Measurements from ENCODE around the gene SAMSN1. TPM values are rescaled to one million over a fixed set of nuclear protein-coding genes. Genes with fewer than 3 reads are reported as not detected.
"Not testable (repeated sequence)": the region's sequence is repeated elsewhere in the genome, so short reads cannot be mapped to it uniquely, and the experiment has no call there.

The SAMSN1 gene
- total RNA-seq, 2 experiments from 2014 or later, result 51.3 to 59.0 TPM

DNA sequence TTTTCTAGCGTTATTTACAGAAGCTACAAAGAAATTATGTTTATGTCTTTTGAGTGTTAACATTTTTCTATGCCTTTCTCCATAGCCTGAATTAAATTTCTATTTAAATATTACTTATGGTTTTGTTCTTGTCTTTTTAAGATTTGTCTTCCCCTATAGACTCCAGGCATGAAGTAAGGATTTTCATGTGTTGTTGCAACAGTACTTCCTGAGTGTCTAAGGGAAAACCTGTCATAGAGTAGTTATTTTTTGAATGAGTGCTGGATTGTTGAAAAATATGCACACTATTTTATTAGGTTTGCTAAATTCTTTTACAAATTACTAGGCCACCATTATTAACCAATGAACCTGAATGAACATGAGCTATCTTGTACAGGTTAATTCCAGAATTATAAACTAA is 27.1 kb downstream of the SAMSN1 start:
- Mint-ChIP-seq H3K27me3 (no peaks in the 10 kb centered on the region), H3K27ac (no peak overlapping the region), H3K9me3 (peaks cover 8% of the 10 kb centered on the region), H3K36me3 (ENCODE audit: low read depth) (peaks cover 66% of the 10 kb centered on the region), H3K4me3 (no peak overlapping the region), H3K4me1 (peaks cover 46% of the 10 kb centered on the region)
- ChIA-PET POLR2A (no interaction called here), CTCF (no interaction called here)
- no peak for DNase-seq

DNA sequence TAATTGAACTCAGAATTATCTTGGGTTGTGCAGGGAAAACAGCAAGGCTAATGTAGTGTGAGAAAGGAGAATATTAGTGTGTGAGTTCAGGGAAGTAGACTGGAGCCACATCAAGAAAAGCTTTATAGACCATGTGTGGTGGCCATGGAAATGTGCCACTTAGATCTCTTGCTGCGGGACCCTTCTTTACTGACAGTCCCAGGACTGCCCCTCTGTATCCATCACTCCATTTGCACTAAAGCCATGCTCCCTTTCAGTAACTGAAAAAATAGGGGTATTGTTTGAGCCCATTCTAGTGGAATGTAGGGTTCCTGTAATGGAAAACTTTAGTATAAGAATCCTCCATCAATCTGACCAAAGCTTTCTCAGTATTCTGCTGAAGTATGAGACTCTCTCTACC is 32.3 kb downstream of the SAMSN1 start:
- no peak for DNase-seq
- POLR2A ChIA-PET, result no interaction called here
- Mint-ChIP-seq H3K4me1 (peaks cover 24% of the 10 kb centered on the region), H3K36me3 (ENCODE audit: low read depth) (peaks cover 91% of the 10 kb centered on the region), H3K27ac (no peak overlapping the region), H3K4me3 (no peak overlapping the region), H3K9me3 (peaks cover 17% of the 10 kb centered on the region), H3K27me3 (no peaks in the 10 kb centered on the region)
- CTCF ChIA-PET, result no interaction called here

DNA sequence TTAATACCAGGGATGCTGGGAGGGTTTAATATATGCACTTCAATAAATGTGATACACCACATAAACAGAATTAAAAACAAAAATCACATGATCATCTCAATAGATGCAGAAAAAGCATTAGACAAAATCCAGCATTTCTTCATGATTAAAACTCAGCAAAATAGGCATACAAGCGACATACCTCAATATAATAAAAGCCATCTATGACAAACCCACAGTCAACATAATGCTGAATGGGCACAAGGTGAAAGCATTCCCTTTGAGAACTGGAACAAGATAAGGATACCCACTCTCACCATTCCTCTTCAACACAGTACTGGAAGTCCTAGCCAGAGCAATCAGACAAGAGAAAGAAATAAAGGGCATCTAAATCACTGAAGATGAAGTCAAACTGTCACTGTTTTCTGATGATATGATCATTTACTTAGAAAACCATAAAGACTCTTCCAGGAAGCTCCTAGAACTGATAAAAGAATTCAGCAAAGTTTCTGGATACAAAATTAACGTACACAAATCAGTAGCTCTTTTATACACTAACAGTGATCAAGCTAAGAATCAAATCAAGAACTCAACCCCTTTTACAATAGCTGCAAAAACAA is 39.2 kb downstream of the SAMSN1 start:
- H3K27me3 Mint-ChIP-seq, H3K27ac Mint-ChIP-seq, H3K4me3 Mint-ChIP-seq, CTCF ChIA-PET, DNase-seq, POLR2A ChIA-PET: not testable (repeated sequence)
- Mint-ChIP-seq H3K4me1 (peaks cover 39% of the 10 kb centered on the region), H3K9me3 (peaks cover 16% of the 10 kb centered on the region), H3K36me3 (ENCODE audit: low read depth) (peaks cover 96% of the 10 kb centered on the region)

DNA sequence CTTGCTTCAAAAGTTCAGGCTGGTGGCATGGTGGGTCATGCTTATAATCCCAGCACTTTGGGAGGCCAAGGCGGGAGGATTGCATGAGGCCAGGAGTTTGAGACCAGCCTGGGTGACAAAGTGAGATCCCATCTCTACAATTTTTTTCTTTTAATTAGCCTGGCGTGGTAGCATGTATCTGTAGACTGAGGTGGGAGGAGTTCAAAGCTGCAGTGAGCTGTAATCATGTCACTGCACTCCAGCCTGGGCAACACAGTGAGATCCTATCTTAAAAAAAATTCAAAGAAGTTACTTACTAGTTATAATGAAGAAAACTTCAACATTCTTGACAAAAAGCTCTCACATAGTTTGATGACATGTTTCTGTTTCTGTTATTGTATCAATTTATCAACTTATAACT is 45.2 kb downstream of the SAMSN1 start:
- Mint-ChIP-seq H3K27me3 (no peaks in the 10 kb centered on the region), H3K4me3 (no peak overlapping the region), H3K4me1 (peaks cover 18% of the 10 kb centered on the region), H3K36me3 (ENCODE audit: low read depth) (peaks cover 88% of the 10 kb centered on the region), H3K9me3 (peaks cover under 1% of the 10 kb centered on the region), H3K27ac (no peak overlapping the region)
- no peak for DNase-seq
- POLR2A ChIA-PET, result no interaction called here
- CTCF ChIA-PET, result no interaction called here

DNA sequence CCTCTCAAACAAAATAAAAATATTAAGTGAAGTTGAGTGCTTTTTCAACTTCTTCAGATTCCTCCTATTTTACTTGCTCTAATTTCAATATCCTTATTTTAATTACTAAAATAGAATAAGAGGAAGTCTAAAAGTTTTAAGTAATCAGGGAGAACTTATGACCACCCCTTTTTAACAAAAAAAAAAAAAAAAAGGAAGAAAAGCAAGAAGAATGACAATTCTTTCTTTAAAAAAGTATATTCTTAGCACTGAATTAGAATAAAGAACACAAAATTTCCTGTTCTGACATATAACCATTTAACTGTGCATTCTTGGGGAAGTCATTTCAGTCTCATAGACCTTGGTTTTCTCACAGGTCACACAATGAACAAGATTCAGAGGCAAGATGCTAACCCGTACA is 46.8 kb downstream of the SAMSN1 start:
- Mint-ChIP-seq H3K4me3 (no peak overlapping the region), H3K27me3 (no peaks in the 10 kb centered on the region), H3K4me1 (peaks cover 11% of the 10 kb centered on the region), H3K9me3 (peaks cover 2% of the 10 kb centered on the region), H3K36me3 (ENCODE audit: low read depth) (peaks cover 88% of the 10 kb centered on the region), H3K27ac (no peak overlapping the region)
- ChIA-PET POLR2A (no interaction called here), CTCF (interaction anchor here (1.0 kb wide), 1 partner anchor 12 kb away, joined by 3 read pairs; no protein-coding TSS in a partner anchor)
- no peak for DNase-seq

DNA sequence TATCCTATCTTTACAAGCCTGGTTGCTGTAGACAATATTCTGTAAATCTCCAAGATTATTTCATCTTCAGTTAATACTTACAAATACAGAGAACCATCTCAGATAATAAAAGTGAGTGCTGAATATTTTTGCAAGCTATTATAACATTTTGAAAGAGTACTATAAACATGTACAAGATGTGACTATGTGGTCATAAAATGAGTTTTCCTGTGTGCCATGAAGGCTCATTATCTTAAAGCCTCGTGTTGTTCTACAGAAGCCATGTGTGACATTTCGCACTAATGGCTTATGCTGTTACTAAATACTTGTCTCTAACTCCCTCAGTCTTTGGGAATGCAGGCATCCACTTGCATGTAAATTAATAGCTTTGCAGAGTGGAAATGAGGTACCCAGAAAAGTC is 48.3 kb downstream of the SAMSN1 start:
- no peak overlapping the region for H3K4me3 Mint-ChIP-seq
- H3K36me3 Mint-ChIP-seq (ENCODE audit: low read depth), result peaks cover 88% of the 10 kb centered on the region
- ChIA-PET POLR2A (no interaction called here), CTCF (no interaction called here)
- H3K27ac Mint-ChIP-seq, result no peak overlapping the region
- H3K27me3 Mint-ChIP-seq, result no peaks in the 10 kb centered on the region
- H3K9me3 Mint-ChIP-seq, result peaks cover 2% of the 10 kb centered on the region
- no peak for DNase-seq
- H3K4me1 Mint-ChIP-seq, result peaks cover 7% of the 10 kb centered on the region

DNA sequence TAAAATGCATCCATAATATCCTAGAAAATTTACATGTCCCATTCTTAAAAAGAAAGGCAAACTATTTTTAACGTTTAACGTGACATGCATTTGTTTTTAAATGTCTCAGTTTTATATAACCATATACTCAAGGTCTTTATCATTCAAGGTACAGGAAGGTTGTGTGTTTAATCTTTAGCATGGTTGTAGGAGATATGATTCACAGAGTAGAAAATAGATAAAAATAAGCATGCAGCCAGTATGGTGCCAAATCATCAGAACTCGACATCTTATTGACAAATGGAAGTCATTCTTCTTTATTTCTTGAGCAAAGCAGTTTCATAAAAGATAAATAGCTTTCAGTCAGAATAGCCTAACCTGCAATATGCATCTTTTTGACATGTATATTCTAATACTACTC is 51.0 kb downstream of the SAMSN1 start:
- Mint-ChIP-seq H3K4me1 (peaks cover 23% of the 10 kb centered on the region), H3K36me3 (ENCODE audit: low read depth) (peaks cover 86% of the 10 kb centered on the region), H3K27me3 (no peaks in the 10 kb centered on the region), H3K4me3 (no peak overlapping the region), H3K9me3 (peaks cover 4% of the 10 kb centered on the region), H3K27ac (no peak overlapping the region)
- POLR2A ChIA-PET, result no interaction called here
- CTCF ChIA-PET, result interaction anchor here (0.6 to 1.2 kb wide), 2 partner anchors 53 to 369 kb away, joined by 3 read pairs; no protein-coding TSS in a partner anchor
- no peak for DNase-seq

DNA sequence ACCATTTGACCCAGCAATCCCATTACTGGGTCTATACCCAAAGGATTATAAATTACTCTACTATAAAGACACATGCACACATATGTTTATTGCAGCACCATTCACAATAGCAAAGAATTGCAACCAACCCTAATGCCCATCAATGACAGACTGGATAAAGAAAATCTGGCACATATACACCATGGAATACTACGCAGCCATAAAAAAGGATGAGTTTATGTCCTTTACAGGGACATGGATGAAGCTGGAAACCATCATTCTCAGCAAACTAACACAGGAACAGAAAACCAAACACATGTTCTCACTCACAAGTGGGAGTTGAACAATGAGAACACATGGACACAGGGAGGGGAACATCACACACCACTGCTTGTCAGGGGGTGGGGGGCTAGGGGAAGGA is 51.9 kb downstream of the SAMSN1 start:
- DNase-seq, H3K4me3 Mint-ChIP-seq, POLR2A ChIA-PET, H3K27ac Mint-ChIP-seq, CTCF ChIA-PET, H3K9me3 Mint-ChIP-seq, H3K27me3 Mint-ChIP-seq: not testable (repeated sequence)
- Mint-ChIP-seq H3K4me1 (peaks cover 23% of the 10 kb centered on the region), H3K36me3 (ENCODE audit: low read depth) (peaks cover 80% of the 10 kb centered on the region)

DNA sequence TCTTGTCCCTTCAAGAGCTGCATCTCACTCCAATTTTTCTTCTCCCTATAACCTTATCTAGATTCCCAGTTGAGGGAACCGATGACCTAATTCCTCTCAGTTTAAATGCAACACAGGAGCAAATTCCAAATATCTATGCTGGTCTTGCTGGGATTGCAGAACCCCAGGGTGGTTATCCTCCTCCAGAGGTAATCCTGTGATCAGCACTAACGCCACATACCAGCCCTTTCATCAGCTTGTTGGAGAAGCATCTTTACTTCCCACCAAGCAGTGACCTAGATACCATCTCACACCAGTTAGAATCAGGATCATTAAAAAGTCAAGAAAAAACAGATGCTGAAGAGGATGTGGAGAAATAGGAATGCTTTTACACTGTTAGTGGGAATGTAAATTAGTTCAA is 52.4 kb downstream of the SAMSN1 start:
- CTCF ChIA-PET, result no interaction called here
- Mint-ChIP-seq H3K27ac (no peak overlapping the region), H3K27me3 (no peaks in the 10 kb centered on the region), H3K4me3 (no peak overlapping the region), H3K36me3 (ENCODE audit: low read depth) (peaks cover 80% of the 10 kb centered on the region), H3K9me3 (peaks cover 5% of the 10 kb centered on the region), H3K4me1 (peaks cover 26% of the 10 kb centered on the region)
- POLR2A ChIA-PET, result no interaction called here
- DNase-seq, result no peak

DNA sequence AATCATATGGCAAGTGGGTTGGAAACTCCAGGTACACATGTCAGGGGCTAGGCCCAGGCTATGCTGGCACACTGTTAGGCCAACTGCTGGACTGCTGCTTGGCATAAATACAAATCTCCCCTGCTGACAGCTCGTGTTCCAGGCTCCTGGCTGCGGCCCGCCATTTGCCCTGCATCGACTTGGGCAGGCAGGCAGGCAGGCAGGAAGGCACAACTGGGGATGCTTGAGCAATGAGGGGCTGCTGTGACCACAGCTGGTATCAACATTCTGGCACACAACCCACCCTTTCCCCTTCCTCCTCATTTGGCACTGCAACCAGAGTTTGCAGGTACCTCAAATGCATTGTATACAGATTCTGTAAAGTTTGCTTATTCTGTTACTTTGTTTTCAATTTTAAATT is 53.2 kb downstream of the SAMSN1 start:
- Mint-ChIP-seq H3K27me3 (no peaks in the 10 kb centered on the region), H3K4me1 (peaks cover 32% of the 10 kb centered on the region), H3K9me3 (peaks cover 6% of the 10 kb centered on the region), H3K27ac (no peak overlapping the region), H3K36me3 (ENCODE audit: low read depth) (peaks cover 79% of the 10 kb centered on the region), H3K4me3 (no peak overlapping the region)
- ChIA-PET POLR2A (no interaction called here), CTCF (interaction anchor here (1.2 kb wide), 1 partner anchor 11 kb away, joined by 3 read pairs; no protein-coding TSS in a partner anchor)
- DNase-seq, result no peak

DNA sequence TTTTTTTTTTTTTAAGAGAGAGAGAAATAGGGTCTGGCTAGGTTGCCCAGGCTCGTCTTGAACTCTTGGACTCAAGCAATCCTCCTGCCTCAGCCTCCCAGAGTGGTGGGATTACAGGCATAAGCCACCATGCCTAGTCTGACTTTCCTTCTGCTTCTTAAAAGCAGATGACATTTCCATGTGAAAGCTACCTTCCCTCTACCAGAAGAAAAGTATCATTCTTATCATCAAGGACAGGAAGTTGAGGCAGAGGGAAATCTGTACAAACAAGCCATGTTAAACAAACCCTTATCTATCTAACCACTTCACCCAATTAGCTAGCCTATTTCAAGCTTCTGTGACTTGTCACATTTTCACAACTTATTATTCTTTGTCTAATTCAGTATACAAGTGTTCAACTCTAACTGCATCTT is 54.8 kb downstream of the SAMSN1 start:
- Mint-ChIP-seq H3K36me3 (ENCODE audit: low read depth) (peaks cover 74% of the 10 kb centered on the region), H3K4me1 (peaks cover 43% of the 10 kb centered on the region), H3K4me3 (no peak overlapping the region), H3K27ac (no peak overlapping the region), H3K9me3 (peaks cover 6% of the 10 kb centered on the region), H3K27me3 (no peaks in the 10 kb centered on the region)
- CTCF ChIA-PET, result no interaction called here
- POLR2A ChIA-PET, result no interaction called here
- DNase-seq, result no peak

DNA sequence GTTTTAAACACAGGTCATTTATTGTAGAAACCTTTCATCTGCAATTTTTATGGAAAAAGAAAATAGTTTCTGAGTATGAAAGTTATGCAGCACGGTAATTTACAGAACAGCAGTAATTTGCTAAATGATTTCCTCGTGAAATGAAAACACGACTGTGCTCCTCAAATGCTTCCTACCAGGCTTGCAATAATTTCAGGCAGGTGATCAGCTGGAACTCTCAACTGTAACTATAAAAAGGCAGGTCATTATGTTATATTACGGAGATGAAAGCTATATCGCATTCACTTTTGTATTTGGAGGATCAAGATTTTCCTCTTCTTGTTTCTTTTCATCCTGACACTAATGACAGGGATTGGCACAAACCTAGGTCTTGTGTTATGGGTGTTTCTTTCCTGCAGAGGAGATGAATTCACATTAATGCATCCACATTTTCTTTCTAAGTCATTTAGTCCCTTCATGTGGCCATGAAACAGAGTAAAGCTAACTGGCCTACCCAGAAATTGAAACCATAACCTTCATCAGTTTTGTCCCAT is 57.4 kb downstream of the SAMSN1 start:
- CTCF ChIA-PET, result no interaction called here
- Mint-ChIP-seq H3K4me3 (no peak overlapping the region), H3K4me1 (peaks cover 51% of the 10 kb centered on the region)

DNA sequence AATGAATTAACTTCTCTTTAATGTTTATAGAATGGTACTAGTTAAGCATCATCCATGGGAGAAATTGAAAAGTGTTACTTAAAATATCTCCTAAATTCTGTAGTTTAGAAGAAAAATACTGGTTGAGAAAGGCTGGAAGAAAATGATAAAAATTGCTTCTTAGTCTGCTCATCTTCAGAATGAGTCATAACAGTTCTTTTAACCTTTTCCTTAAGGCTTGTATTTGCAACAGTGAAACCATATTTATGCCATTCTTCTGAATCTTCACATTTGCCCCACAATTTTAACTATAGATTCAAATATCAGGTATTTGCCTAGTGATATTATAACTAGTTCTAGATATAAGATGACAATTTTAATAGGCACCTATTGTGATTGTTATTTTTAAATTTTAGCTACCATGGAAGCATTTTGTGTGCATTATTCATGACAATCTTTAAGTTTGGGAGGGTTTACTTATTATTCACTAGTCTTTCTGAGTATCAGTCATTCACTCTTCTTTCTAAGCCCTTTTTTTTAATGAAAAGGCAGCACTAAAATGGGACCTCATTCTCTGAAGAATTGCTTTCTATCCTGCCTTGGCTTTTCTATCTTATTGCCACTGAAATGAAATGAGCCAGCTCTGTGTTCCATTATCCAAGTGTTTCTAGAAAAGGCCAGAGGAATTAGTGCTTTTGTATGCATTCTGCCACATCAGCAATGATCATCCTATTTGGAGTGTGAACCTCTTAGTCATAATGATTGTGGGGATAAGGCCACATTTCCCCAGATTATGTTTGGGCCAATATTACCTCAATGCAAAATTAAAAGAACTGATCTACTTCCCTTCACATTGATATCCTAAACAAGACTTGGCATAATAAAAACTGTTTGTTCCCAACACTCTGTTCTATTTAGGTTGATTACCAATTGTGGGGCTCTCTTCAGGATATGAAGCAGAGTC is 58.4 kb downstream of the SAMSN1 start:
- peak overlapping the region; percentile 27 for H3K27ac Mint-ChIP-seq
- CTCF ChIA-PET, result interaction anchor here (0.7 kb wide), 1 partner anchor 244 kb away, joined by 4 read pairs; no protein-coding TSS in a partner anchor
- peaks cover 57% of the 10 kb centered on the region for H3K4me1 Mint-ChIP-seq
- peaks cover 21% of the 10 kb centered on the region for H3K9me3 Mint-ChIP-seq
- H3K27me3 Mint-ChIP-seq, result no peaks in the 10 kb centered on the region
- peaks cover 72% of the 10 kb centered on the region for H3K36me3 Mint-ChIP-seq (ENCODE audit: low read depth)
- DNase-seq, result no peak
- POLR2A ChIA-PET, result no interaction called here
- no peak overlapping the region for H3K4me3 Mint-ChIP-seq

More for the DNA sequence above, 57.4 kb downstream of the SAMSN1 start:
- peaks cover 72% of the 10 kb centered on the region for H3K36me3 Mint-ChIP-seq (ENCODE audit: low read depth)
- H3K27ac Mint-ChIP-seq, result no peak overlapping the region
- H3K9me3 Mint-ChIP-seq, result peaks cover 13% of the 10 kb centered on the region
- no peaks in the 10 kb centered on the region for H3K27me3 Mint-ChIP-seq
- DNase-seq, result no peak
- POLR2A ChIA-PET, result no interaction called here
